Astrocyte of the spinal cord (primary cell): ENCODE data around the gene ITGB5.
"Not testable (repeated sequence)": the region's sequence is repeated elsewhere in the genome, so short reads cannot be mapped to it uniquely, and the experiment has no call there.

Experiments
- DNase-seq: peaks from one replicate; pipeline ENCODE4 v3.0.0; 2011; ENCODE audit warnings: low read depth, low spot score
- H3K4me3 ChIP-seq: 2 replicates; pipeline ENCODE4 v1.5.1; 2011; ENCODE audit warnings: low read depth, mild to moderate bottlenecking, low read length, moderate library complexity
- CTCF ChIP-seq: IDR thresholded peaks from 2 replicates; pipeline ENCODE4 v1.5.1; 2012; ENCODE audit warnings: low read depth, mild to moderate bottlenecking, low read length, inconsistent platforms
- in situ Hi-C: cut with HindIII; loops from 2 replicates; pipeline ENCODE4 v1.10.0; 2017; ENCODE audit warnings: low sequenced_read_pairs

The ITGB5 gene

GRCh38 chr3:124788254-124788745 lies 98.9 kb downstream of the ITGB5 start:
- TF ChIP-seq CTCF, result no peak
- no peak overlapping the region for H3K4me3 ChIP-seq
- in situ Hi-C loops, result no loop called here
- DNase-seq, result no peak

- in situ Hi-C loops, result no loop called here
- peak; percentile 58 for DNase-seq
- TF ChIP-seq CTCF, result no peak
Observed at GRCh38 chr3:124787476-124788195, 99.5 kb downstream of the ITGB5 start.

GRCh38 chr3:124786511-124787241 lies 100.5 kb downstream of the ITGB5 start:
- no peak overlapping the region for H3K4me3 ChIP-seq
- in situ Hi-C loops, result no loop called here
- TF ChIP-seq CTCF, result peak; percentile 39
- DNase-seq, result peak; percentile 68

More at GRCh38 chr3:124787476-124788195, 99.5 kb downstream of the ITGB5 start:
- H3K4me3 ChIP-seq, result no peak overlapping the region

GRCh38 chr3:124785973-124786372 lies 101.2 kb downstream of the ITGB5 start:
- no peak for TF ChIP-seq CTCF
- DNase-seq, result no peak
- no peak overlapping the region for H3K4me3 ChIP-seq
- in situ Hi-C loops, result no loop called here

GRCh38 chr3:124784686-124785382 lies 102.3 kb downstream of the ITGB5 start:
- in situ Hi-C loops, result no loop called here
- TF ChIP-seq CTCF, result no peak
- H3K4me3 ChIP-seq, result no peak overlapping the region
- DNase-seq, result no peak

- TF ChIP-seq CTCF, result no peak
- in situ Hi-C loops, result no loop called here
- no peak overlapping the region for H3K4me3 ChIP-seq
- no peak for DNase-seq
Observed at GRCh38 chr3:124783696-124784095, 103.5 kb downstream of the ITGB5 start.

GRCh38 chr3:124782377-124782712 lies 104.8 kb downstream of the ITGB5 start:
- not testable (repeated sequence) for DNase-seq

More at GRCh38 chr3:124782377-124782712, 104.8 kb downstream of the ITGB5 start:
- H3K4me3 ChIP-seq, in situ Hi-C loops: not testable (repeated sequence)
